Epidermal melanocyte (primary cell): Measurements from ENCODE around the gene WWOX.

ENCODE experiments used
- DNase-seq: peaks from one replicate; pipeline ENCODE4 v3.0.0; 2011; ENCODE audit warnings: low spot score; ENCODE audit not compliant: insufficient read length

Gene WWOX

GRCh38 chr16:78348068-78348467 lies 248.6 kb downstream of the WWOX start:
- no peak for DNase-seq

GRCh38 chr16:78348886-78349285 lies 249.4 kb downstream of the WWOX start:
- no peak for DNase-seq

GRCh38 chr16:78352184-78352583 lies 252.7 kb downstream of the WWOX start:
- DNase-seq, result no peak

GRCh38 chr16:78353640-78354275 lies 254.3 kb downstream of the WWOX start:
- no peak for DNase-seq

- no peak for DNase-seq
Observed at GRCh38 chr16:78362524-78363135, 263.2 kb downstream of the WWOX start.

GRCh38 chr16:78363843-78364555 lies 264.5 kb downstream of the WWOX start:
- no peak for DNase-seq

GRCh38 chr16:78364556-78364880 lies 265.1 kb downstream of the WWOX start:
- no peak for DNase-seq

- DNase-seq, result no peak
Observed at GRCh38 chr16:78365366-78365765, 265.9 kb downstream of the WWOX start.

GRCh38 chr16:78368121-78369102 lies 269.0 kb downstream of the WWOX start:
- no peak for DNase-seq

GRCh38 chr16:78372277-78372676 lies 272.8 kb downstream of the WWOX start:
- DNase-seq, result no peak

GRCh38 chr16:78375055-78375679 lies 275.7 kb downstream of the WWOX start:
- no peak for DNase-seq

- DNase-seq, result no peak
Observed at GRCh38 chr16:78376452-78376851, 277.0 kb downstream of the WWOX start.

GRCh38 chr16:78377312-78377711 lies 277.9 kb downstream of the WWOX start:
- DNase-seq, result no peak

GRCh38 chr16:78381060-78381459 lies 281.6 kb downstream of the WWOX start:
- no peak for DNase-seq

- DNase-seq, result no peak
Observed at GRCh38 chr16:78383118-78383517, 283.7 kb downstream of the WWOX start.

GRCh38 chr16:78385086-78385805 lies 285.8 kb downstream of the WWOX start:
- DNase-seq, result no peak

GRCh38 chr16:78386557-78387324 lies 287.3 kb downstream of the WWOX start:
- no peak for DNase-seq

- DNase-seq, result no peak
Observed at GRCh38 chr16:78389009-78389498, 289.6 kb downstream of the WWOX start.

- no peak for DNase-seq
Observed at GRCh38 chr16:78390092-78390491, 290.6 kb downstream of the WWOX start.
